Nephron progenitor cell (in vitro differentiated cells): Measurements from ENCODE around the gene ZNF414.

Experiments
- DNase-seq: peaks from one replicate; pipeline ENCODE4 v3.0.0; 2021
- H3K27ac Mint-ChIP-seq: 2 replicates; pipeline ENCODE4 v1.8.0; 2021; ENCODE audit warnings: mild to moderate bottlenecking, moderate library complexity, mixed read lengths
- H3K27me3 Mint-ChIP-seq: 2 replicates; pipeline ENCODE4 v1.8.0; 2021; ENCODE audit warnings: mild to moderate bottlenecking, low read depth, mixed read lengths; ENCODE audit not compliant: poor library complexity
- H3K36me3 Mint-ChIP-seq: 2 replicates; pipeline ENCODE4 v1.8.0; 2021; ENCODE audit warnings: low read depth, mixed read lengths
- H3K4me1 Mint-ChIP-seq: 2 replicates; pipeline ENCODE4 v1.8.0; 2021; ENCODE audit warnings: mixed read lengths
- H3K4me3 Mint-ChIP-seq: 2 replicates; pipeline ENCODE4 v1.8.0; 2021; ENCODE audit warnings: mild to moderate bottlenecking, moderate library complexity, mixed read lengths
- H3K9me3 Mint-ChIP-seq: 2 replicates; pipeline ENCODE4 v1.8.0; 2021; ENCODE audit warnings: mild to moderate bottlenecking, moderate library complexity, mixed read lengths
- TF ChIP-seq, protein P1 (sequence below): fragments of 200-600 bp; sonication (generic); IDR thresholded peaks from 2 replicates; pipeline ENCODE4 v1.5.0; 2021; ENCODE audit warnings: antibody characterized with exemption

Gene ZNF414

DNA sequence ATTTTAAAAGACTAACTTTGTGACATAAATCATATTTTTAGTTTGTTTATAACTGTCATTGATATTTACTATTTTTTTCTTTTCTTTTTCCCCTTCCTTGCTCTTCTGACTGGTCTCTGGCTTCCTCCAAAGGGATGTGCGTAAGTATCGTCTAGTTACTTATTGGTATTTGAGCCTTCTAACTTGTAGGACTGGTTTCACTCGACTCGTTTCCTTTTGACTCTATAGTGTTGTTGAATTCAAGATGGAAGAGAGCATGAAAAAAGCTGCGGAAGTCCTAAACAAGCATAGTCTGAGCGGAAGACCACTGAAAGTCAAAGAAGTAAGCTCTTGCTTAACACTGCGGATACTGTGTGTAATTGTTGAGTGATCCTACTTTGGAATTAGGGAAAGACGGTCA lies 50.6 kb downstream of the ZNF414 start:
- Mint-ChIP-seq H3K36me3 (peaks cover 75% of the 10 kb centered on the region), H3K4me3 (no peak overlapping the region), H3K9me3 (no peaks in the 10 kb centered on the region), H3K27ac (peak overlapping the region; percentile 62), H3K4me1 (peaks cover 40% of the 10 kb centered on the region), H3K27me3 (peaks cover 3% of the 10 kb centered on the region)
- no peak for DNase-seq
- TF ChIP-seq, protein P1, sequence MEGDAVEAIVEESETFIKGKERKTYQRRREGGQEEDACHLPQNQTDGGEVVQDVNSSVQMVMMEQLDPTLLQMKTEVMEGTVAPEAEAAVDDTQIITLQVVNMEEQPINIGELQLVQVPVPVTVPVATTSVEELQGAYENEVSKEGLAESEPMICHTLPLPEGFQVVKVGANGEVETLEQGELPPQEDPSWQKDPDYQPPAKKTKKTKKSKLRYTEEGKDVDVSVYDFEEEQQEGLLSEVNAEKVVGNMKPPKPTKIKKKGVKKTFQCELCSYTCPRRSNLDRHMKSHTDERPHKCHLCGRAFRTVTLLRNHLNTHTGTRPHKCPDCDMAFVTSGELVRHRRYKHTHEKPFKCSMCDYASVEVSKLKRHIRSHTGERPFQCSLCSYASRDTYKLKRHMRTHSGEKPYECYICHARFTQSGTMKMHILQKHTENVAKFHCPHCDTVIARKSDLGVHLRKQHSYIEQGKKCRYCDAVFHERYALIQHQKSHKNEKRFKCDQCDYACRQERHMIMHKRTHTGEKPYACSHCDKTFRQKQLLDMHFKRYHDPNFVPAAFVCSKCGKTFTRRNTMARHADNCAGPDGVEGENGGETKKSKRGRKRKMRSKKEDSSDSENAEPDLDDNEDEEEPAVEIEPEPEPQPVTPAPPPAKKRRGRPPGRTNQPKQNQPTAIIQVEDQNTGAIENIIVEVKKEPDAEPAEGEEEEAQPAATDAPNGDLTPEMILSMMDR = no peak

DNA sequence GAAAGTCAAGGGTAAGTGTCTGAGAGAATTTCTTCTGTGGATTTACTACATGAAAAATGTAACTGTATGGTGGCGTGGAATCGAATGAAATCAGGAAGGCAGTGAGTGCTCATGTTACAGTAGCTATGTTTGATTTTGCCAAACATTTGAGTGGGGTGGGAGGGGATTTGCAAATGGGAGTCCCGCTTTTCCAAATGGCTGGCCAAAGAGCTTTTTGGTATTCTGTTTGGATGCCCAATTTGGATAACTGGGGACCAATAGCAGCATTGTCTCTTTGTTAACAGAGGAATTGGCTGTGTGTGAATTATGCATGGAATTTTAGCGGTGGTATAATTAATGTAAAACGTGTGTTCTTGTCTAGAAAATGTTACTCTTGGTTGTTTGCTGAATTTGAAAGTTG lies 51.4 kb downstream of the ZNF414 start:
- H3K27me3 Mint-ChIP-seq = peaks cover 3% of the 10 kb centered on the region
- H3K4me3 Mint-ChIP-seq = no peak overlapping the region
- no peaks in the 10 kb centered on the region for H3K9me3 Mint-ChIP-seq
- TF ChIP-seq, protein P1 = no peak
- peak overlapping the region; percentile 2 for H3K27ac Mint-ChIP-seq
- H3K36me3 Mint-ChIP-seq = peaks cover 75% of the 10 kb centered on the region
- no peak for DNase-seq
- H3K4me1 Mint-ChIP-seq = peaks cover 44% of the 10 kb centered on the region

DNA sequence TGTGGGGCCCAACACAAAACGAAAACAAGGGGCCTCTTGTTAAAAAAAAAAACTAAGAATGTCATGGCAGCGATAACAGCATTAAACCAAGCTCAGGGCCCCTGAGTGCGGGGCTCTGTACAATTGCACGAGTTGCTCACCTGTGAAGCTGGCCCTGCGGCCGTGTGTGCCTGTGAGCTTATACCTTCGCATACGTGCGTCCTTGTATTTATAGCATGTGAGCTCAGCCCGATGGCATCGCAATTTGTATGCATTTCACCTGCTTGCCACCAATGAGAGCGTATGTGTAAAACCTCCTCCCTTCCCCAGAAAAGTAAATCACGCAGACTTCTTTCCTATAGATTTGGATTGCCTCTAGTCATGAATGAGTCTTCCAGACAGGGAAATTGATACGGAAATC lies 52.1 kb downstream of the ZNF414 start:
- H3K9me3 Mint-ChIP-seq = no peaks in the 10 kb centered on the region
- peak overlapping the region; percentile 61 for H3K27ac Mint-ChIP-seq
- H3K27me3 Mint-ChIP-seq = peaks cover 3% of the 10 kb centered on the region
- TF ChIP-seq, protein P1 = no peak
- H3K36me3 Mint-ChIP-seq = peaks cover 72% of the 10 kb centered on the region
- H3K4me3 Mint-ChIP-seq = no peak overlapping the region
- no peak for DNase-seq
- H3K4me1 Mint-ChIP-seq = peaks cover 44% of the 10 kb centered on the region

DNA sequence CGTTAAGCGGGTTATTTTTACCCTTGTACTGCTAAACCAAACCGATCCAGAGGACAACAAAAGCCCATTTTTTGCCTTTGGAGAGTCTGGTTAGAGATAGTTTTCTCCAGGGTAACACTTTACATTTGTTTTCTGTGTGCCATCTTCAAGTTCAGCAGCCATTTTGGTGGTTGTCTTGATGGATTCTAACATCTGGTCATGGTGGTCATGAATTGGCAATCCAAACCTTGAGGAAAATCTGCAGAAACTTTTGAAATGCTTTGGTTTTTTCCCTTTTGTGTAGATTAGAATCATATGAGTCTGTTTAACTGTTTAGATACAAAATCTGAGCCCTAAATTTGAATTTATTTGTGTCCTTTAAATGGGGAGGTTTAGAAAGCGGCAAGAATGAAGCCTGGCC lies 52.6 kb downstream of the ZNF414 start:
- Mint-ChIP-seq H3K27me3 (peaks cover 3% of the 10 kb centered on the region), H3K4me1 (peaks cover 50% of the 10 kb centered on the region), H3K36me3 (peaks cover 72% of the 10 kb centered on the region), H3K9me3 (no peaks in the 10 kb centered on the region), H3K27ac (peak overlapping the region; percentile 61), H3K4me3 (no peak overlapping the region)
- no peak for DNase-seq
- TF ChIP-seq, protein P1 = no peak

DNA sequence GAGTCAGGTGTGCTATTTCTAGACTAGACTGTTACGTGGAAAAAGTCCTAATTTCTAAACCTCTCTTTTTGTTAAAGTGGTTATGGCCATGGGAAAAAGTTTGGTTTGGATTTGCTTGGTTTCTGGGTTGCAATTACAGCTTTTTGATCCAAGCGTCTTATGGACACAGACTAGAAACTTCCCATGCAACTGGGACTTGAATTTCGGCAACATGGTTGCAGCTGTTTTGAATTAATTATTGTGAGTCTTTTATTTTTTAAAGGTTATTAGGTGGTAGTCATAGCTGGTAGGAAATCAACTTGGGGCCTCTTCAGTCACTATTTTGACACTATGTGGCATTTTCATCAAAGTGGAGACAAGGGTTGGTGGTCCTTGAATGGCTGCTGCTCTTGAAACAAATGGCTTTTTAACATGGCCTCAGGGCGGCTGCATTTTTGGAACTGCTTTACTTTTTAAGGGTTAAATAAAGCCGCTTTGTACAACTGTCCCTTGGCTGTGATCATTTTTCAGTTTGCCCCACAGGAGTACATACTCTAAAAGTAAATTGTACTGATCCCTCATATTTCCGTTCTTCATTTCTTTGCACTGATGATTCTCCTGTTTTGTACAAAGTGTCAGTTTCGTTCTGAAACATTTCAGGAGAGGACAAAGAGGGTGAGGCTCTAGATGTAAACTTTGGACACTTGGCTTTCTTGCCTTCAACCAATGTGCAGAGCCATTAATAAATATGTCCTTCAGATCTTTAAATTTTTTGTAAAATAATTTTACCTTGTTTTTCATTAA lies 53.3 kb downstream of the ZNF414 start:
- Mint-ChIP-seq H3K4me1 (peaks cover 56% of the 10 kb centered on the region), H3K4me3 (no peak overlapping the region), H3K36me3 (peaks cover 72% of the 10 kb centered on the region), H3K27ac (peak overlapping the region; percentile 54), H3K9me3 (no peaks in the 10 kb centered on the region), H3K27me3 (peaks cover 3% of the 10 kb centered on the region)
- no peak for DNase-seq
- TF ChIP-seq, protein P1 = no peak
